K562 (cell line): ENCODE data around the gene ABHD8. TPM values are rescaled to one million over a fixed set of nuclear protein-coding genes. Genes with fewer than 3 reads are reported as not detected.
A peak's percentile ranks its signal among the peaks of the same experiment; 100 is the strongest.

Experiments used
- CREM ChIP-seq: IDR thresholded peaks from 2 replicates; pipeline ENCODE4 v1.6.1; 2014; ENCODE audit warnings: antibody characterized with exemption, low read depth
- GATAD2B ChIP-seq: fragments of 450-650 bp; IDR thresholded peaks from 2 replicates; pipeline ENCODE4 v1.6.1; 2017; ENCODE audit warnings: mild to moderate bottlenecking, borderline replicate concordance
- KDM5B ChIP-seq: fragments of 200-600 bp; sonication (generic); IDR thresholded peaks from 2 replicates; pipeline ENCODE4 v1.6.1; 2012; ENCODE audit warnings: low read depth, mild to moderate bottlenecking, moderate library complexity, low read length, control low read depth, inconsistent platforms; ENCODE audit not compliant: insufficient replicate concordance
- MBD2 ChIP-seq: sonication (generic); IDR thresholded peaks from 2 replicates; pipeline ENCODE4 v1.6.1; 2016; ENCODE audit warnings: low read depth, borderline replicate concordance
- NFE2 ChIP-seq: IDR thresholded peaks from 2 replicates; pipeline ENCODE4 v1.6.1; 2014; ENCODE audit warnings: antibody characterized with exemption, low read depth
- RBBP5 ChIP-seq: fragments of 200-600 bp; sonication (generic); IDR thresholded peaks from 2 replicates; pipeline ENCODE4 v1.6.1; 2012; ENCODE audit warnings: borderline replicate concordance, mild to moderate bottlenecking, low read length, control low read depth, inconsistent platforms; ENCODE audit not compliant: insufficient read depth, poor library complexity, severe bottlenecking
- YY1 ChIP-seq, 3 experiments: IDR thresholded peaks; 2 replicates each; pipeline ENCODE4 v1.6.1; 2011; ENCODE audit warnings: low read length in 2 of 3, mild to moderate bottlenecking in 2 of 3, moderate library complexity in 2 of 3, borderline replicate concordance in 1 of 3, control low read depth in 1 of 3, low read depth in 1 of 3; ENCODE audit not compliant: insufficient read depth in 3 of 3, insufficient replicate concordance in 2 of 3, control insufficient read depth in 1 of 3, insufficient read length in 1 of 3; ENCODE audit errors: extremely low read depth in 1 of 3
- polyA plus RNA-seq, 8 experiments: library from polyadenylated mRNA; depleted of rRNA in 4 of 8; stranded (reverse) in 5 of 8; unstranded in 3 of 8; fragments of >200 nt; fragmentation: Nextera tagmentation in 2 of 8; fragmentation: Illumina TruSeq in 1 of 8; extraction: Ambion mirVana in 2 of 8; extraction: Trizol in 1 of 8; gene quantifications; 2 replicates each; pipeline versions ENCODE4 v1.2.1 to v1.2.3, GENCODE V29; 2011 to 2014; ENCODE audit warnings: inconsistent platforms in 1 of 8, missing spikeins in 1 of 8
- total RNA-seq, 7 experiments: library from RNA; depleted of rRNA in 6 of 7; stranded (reverse); fragments of >200 nt in 6 of 7; fragmentation: Illumina TruSeq in 2 of 7; extraction: Trizol in 2 of 7; gene quantifications; 2 replicates each; pipeline versions ENCODE4 v1.2.1 to v1.2.3, GENCODE V29; 2011 to 2021; ENCODE audit warnings: low replicate concordance in 1 of 7
- TF ChIP-seq, protein P1 (sequence below), 2 experiments: fragments of 450-650 bp in 1 of 2; sonication (generic) in 1 of 2; formaldehyde crosslinking in 1 of 2; IDR thresholded peaks; 2 replicates each; pipeline versions ENCODE4 v1.7.1 to v1.9.0; 2016 to 2022; ENCODE audit warnings: inconsistent platforms in 1 of 2, mild to moderate bottlenecking in 1 of 2, missing genetic modification reagents in 1 of 2
- TF ChIP-seq, protein P2 (sequence below), 2 experiments: IDR thresholded peaks; 2 replicates each; pipeline ENCODE4 v1.6.1; 2012; ENCODE audit warnings: improper control_type of control experiment in 2 of 2, low read depth in 2 of 2, low read length in 2 of 2, borderline replicate concordance in 1 of 2
- TF ChIP-seq, protein P3 (sequence below): conservative IDR thresholded peaks from 2 replicates; pipeline ENCODE4 v1.6.1; 2011; ENCODE audit warnings: low read depth, mild to moderate bottlenecking, low read length; ENCODE audit not compliant: control insufficient read depth

Gene ABHD8
- total and polyA plus RNA-seq, 9 of the 15 experiments (the other 6 are each of a cell fraction or from before 2014, with no cell fraction given), result 0.04 to 6.6 (median 2.0) TPM; not detected in 1

DNA sequence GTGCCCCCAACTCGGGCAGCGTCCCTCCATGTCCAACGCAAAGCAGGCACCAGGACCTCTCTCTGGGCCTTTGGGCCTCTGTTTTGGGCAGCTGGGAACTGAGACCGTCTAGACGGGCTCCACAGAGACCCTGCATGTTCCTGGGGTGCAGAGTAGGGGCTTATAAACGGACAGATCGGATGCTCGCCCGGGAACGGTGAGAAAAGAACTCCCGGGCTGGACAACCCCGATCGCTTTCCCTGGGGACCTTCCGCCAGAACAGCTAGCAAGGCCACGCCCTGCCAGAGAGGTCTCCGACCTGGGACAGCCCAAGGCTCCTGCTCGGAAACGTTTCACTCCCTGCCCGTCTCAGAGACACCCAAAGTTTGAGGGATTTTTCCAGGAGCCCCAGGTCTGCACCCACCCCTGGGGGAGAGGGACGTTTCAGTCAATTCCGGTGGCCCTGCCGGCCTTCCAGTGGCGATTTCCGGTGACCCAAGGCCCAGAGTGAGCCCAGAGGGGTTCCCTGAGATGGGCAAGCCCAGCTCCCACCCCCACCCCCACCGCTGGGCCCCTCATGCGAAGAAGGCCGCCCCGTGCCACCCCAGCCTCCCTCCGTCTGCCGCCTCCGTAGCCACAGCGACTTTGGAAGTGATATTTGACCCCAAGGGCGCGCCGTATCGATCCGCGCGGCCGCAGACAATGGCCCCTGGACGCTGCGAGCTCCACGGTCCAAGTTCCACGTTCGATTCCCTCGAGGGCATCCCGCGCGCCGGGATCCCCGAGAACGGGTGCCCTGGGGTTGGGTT, 59.2 kb downstream of the ABHD8 start (continued):
- TF ChIP-seq, protein P1, sequence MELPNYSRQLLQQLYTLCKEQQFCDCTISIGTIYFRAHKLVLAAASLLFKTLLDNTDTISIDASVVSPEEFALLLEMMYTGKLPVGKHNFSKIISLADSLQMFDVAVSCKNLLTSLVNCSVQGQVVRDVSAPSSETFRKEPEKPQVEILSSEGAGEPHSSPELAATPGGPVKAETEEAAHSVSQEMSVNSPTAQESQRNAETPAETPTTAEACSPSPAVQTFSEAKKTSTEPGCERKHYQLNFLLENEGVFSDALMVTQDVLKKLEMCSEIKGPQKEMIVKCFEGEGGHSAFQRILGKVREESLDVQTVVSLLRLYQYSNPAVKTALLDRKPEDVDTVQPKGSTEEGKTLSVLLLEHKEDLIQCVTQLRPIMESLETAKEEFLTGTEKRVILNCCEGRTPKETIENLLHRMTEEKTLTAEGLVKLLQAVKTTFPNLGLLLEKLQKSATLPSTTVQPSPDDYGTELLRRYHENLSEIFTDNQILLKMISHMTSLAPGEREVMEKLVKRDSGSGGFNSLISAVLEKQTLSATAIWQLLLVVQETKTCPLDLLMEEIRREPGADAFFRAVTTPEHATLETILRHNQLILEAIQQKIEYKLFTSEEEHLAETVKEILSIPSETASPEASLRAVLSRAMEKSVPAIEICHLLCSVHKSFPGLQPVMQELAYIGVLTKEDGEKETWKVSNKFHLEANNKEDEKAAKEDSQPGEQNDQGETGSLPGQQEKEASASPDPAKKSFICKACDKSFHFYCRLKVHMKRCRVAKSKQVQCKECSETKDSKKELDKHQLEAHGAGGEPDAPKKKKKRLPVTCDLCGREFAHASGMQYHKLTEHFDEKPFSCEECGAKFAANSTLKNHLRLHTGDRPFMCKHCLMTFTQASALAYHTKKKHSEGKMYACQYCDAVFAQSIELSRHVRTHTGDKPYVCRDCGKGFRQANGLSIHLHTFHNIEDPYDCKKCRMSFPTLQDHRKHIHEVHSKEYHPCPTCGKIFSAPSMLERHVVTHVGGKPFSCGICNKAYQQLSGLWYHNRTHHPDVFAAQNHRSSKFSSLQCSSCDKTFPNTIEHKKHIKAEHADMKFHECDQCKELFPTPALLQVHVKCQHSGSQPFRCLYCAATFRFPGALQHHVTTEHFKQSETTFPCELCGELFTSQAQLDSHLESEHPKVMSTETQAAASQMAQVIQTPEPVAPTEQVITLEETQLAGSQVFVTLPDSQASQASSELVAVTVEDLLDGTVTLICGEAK (IDR thresholded peaks at IDR 0.05), result peak; percentile 75
- TF ChIP-seq, protein P1 (CRISPR knock-in tag; IDR thresholded peaks at IDR 0.05), result no peak
- TF ChIP-seq GATAD2B (no peak), MBD2 (0 out of 2 replicates have a peak, but pooled peaks have one; percentile 10), CREM (0 out of 2 replicates have a peak, but pooled peaks have one; percentile 21), RBBP5 (peak; percentile 5), YY1 (IDR thresholded peaks at IDR 0.05; ENCODE audit: borderline replicate concordance in 1 of 3, control insufficient read depth in 1 of 3, extremely low read depth in 1 of 3, insufficient read depth in 3 of 3, insufficient read length in 1 of 3, insufficient replicate concordance in 2 of 3, low read depth in 1 of 3, low read length in 2 of 3) (peak in 1 of 3 experiments; percentile 46), NFE2 (no peak), KDM5B (no peak)
- TF ChIP-seq, protein P2, sequence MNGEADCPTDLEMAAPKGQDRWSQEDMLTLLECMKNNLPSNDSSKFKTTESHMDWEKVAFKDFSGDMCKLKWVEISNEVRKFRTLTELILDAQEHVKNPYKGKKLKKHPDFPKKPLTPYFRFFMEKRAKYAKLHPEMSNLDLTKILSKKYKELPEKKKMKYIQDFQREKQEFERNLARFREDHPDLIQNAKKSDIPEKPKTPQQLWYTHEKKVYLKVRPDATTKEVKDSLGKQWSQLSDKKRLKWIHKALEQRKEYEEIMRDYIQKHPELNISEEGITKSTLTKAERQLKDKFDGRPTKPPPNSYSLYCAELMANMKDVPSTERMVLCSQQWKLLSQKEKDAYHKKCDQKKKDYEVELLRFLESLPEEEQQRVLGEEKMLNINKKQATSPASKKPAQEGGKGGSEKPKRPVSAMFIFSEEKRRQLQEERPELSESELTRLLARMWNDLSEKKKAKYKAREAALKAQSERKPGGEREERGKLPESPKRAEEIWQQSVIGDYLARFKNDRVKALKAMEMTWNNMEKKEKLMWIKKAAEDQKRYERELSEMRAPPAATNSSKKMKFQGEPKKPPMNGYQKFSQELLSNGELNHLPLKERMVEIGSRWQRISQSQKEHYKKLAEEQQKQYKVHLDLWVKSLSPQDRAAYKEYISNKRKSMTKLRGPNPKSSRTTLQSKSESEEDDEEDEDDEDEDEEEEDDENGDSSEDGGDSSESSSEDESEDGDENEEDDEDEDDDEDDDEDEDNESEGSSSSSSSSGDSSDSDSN (IDR thresholded peaks at IDR 0.05; ENCODE audit: borderline replicate concordance in 1 of 2, low read depth in 2 of 2, low read length in 2 of 2), result peak in 1 of 2 experiments; percentile 53; a peak in 1 of 4 replicates
- TF ChIP-seq, protein P3, sequence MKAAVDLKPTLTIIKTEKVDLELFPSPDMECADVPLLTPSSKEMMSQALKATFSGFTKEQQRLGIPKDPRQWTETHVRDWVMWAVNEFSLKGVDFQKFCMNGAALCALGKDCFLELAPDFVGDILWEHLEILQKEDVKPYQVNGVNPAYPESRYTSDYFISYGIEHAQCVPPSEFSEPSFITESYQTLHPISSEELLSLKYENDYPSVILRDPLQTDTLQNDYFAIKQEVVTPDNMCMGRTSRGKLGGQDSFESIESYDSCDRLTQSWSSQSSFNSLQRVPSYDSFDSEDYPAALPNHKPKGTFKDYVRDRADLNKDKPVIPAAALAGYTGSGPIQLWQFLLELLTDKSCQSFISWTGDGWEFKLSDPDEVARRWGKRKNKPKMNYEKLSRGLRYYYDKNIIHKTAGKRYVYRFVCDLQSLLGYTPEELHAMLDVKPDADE, result peak; percentile 41; the same call in 1 of the 2 replicates
